Upper lobe of left lung (tissue), 4 donors: ENCODE measurements around the gene RASD1.

Source experiments
- CTCF ChIP-seq, 6 experiments: fragments of 450-650 bp in 4 of 6; fragments of 200-600 bp in 2 of 6; sonication (generic) in 2 of 6; IDR thresholded peaks; one replicate each; pipeline ENCODE4 v1.5.1; 2016 to 2019; ENCODE audit warnings: antibody characterized with exemption in 6 of 6
- POLR2A ChIP-seq, 4 donors: fragments of 450-650 bp; IDR thresholded peaks; one replicate each; pipeline ENCODE4 v1.5.1; 2016 to 2017; ENCODE audit warnings: antibody characterized with exemption in 4 of 4, mild to moderate bottlenecking in 2 of 4

GRCh38 chr17:17492085-17492484 lies 4.1 kb downstream of the RASD1 start:
- TF ChIP-seq CTCF (IDR thresholded peaks at IDR 0.05) (no peak), POLR2A (IDR thresholded peaks at IDR 0.05) (no peak)
